Mesothelial cell of epicardium (in vitro differentiated cells): ENCODE results near the gene NEK10. TPM values are rescaled to one million over a fixed set of nuclear protein-coding genes. Genes with fewer than 3 reads are reported as not detected.

Experiments used
- DNase-seq, 2 experiments: peaks; one replicate each; pipeline ENCODE4 v3.0.0; 2021; ENCODE audit warnings: low spot score in 2 of 2; ENCODE audit not compliant: unreplicated experiment in 2 of 2
- H3K27ac Mint-ChIP-seq: 2 replicates; pipeline ENCODE4 v1.8.0; 2021; ENCODE audit warnings: mixed read lengths
- H3K27me3 Mint-ChIP-seq: 2 replicates; pipeline ENCODE4 v1.8.0; 2021; ENCODE audit warnings: low read depth, mixed read lengths
- H3K36me3 Mint-ChIP-seq: 2 replicates; pipeline ENCODE4 v1.8.0; 2021; ENCODE audit warnings: mixed read lengths
- H3K4me1 Mint-ChIP-seq: 2 replicates; pipeline ENCODE4 v1.8.0; 2021; ENCODE audit warnings: mixed read lengths
- H3K4me3 Mint-ChIP-seq: 2 replicates; pipeline ENCODE4 v1.8.0; 2021; ENCODE audit warnings: mild to moderate bottlenecking, moderate library complexity, mixed read lengths
- H3K9me3 Mint-ChIP-seq: 2 replicates; pipeline ENCODE4 v1.8.0; 2021; ENCODE audit warnings: mixed read lengths
- CTCF ChIP-seq: fragments of 200-600 bp; sonication (generic); IDR thresholded peaks from one replicate; pipeline ENCODE4 v1.5.0; 2021; ENCODE audit warnings: antibody characterized with exemption; ENCODE audit not compliant: unreplicated experiment
- total RNA-seq: library from RNA; stranded (reverse); gene quantifications from 3 replicates; pipeline ENCODE4 v1.2.1, GENCODE V29; 2021

Gene NEK10
- total RNA-seq, 1 donor from 2014 or later, result 1.2 TPM

GRCh38 chr3:27072810-27073651 lies 296.2 kb downstream of the NEK10 start:
- Mint-ChIP-seq H3K4me1 (peaks cover 13% of the 10 kb centered on the region), H3K27me3 (no peaks in the 10 kb centered on the region), H3K27ac (no peak overlapping the region), H3K36me3 (no peaks in the 10 kb centered on the region), H3K9me3 (no peaks in the 10 kb centered on the region), H3K4me3 (no peak overlapping the region)
- DNase-seq, result no peak
- TF ChIP-seq CTCF, result no peak

- no peak for DNase-seq
- no peak overlapping the region for H3K27ac Mint-ChIP-seq
- H3K27me3 Mint-ChIP-seq, result no peaks in the 10 kb centered on the region
- H3K4me3 Mint-ChIP-seq, result no peak overlapping the region
- no peak for TF ChIP-seq CTCF
- H3K36me3 Mint-ChIP-seq, result peaks cover 2% of the 10 kb centered on the region
- H3K9me3 Mint-ChIP-seq, result peaks cover 26% of the 10 kb centered on the region
- H3K4me1 Mint-ChIP-seq, result no peaks in the 10 kb centered on the region
These were observed 308.8 kb downstream of the NEK10 start for GRCh38 chr3:27060336-27060735.

Other genes with a start within 250 kb of the NEK10 start
- 43.3 to 48.2 TPM (median 46.3 TPM) in 3 replicates for gene SLC4A7, start 115.0 kb upstream of the NEK10 start, total RNA-seq